Mucosa of stomach (tissue), 1 donor: ENCODE results near the gene C19orf47.

Experiments
- H3K27me3 ChIP-seq: one replicate; pipeline ENCODE4 v1.7.0; 2013; ENCODE audit warnings: mild to moderate bottlenecking, low read length; ENCODE audit not compliant: control insufficient read depth, insufficient read depth
- H3K36me3 ChIP-seq: one replicate; pipeline ENCODE4 v1.7.0; 2013; ENCODE audit warnings: low read length; ENCODE audit not compliant: control insufficient read depth, insufficient read depth
- H3K4me1 ChIP-seq: one replicate; pipeline ENCODE4 v1.7.0; 2013; ENCODE audit warnings: mild to moderate bottlenecking, low read length; ENCODE audit not compliant: control insufficient read depth, insufficient read depth
- H3K4me3 ChIP-seq: one replicate; pipeline ENCODE4 v1.7.0; 2013; ENCODE audit warnings: low read length
- H3K9ac ChIP-seq: one replicate; pipeline ENCODE4 v1.7.0; 2013; ENCODE audit warnings: mild to moderate bottlenecking, low read length, moderate library complexity
- H3K9me3 ChIP-seq: one replicate; pipeline ENCODE4 v1.7.0; 2013; ENCODE audit warnings: mild to moderate bottlenecking, low read length, moderate library complexity; ENCODE audit not compliant: control insufficient read depth
- donor health status: Pancreatic carcinoma.

C19orf47 gene

GRCh38 chr19:40388481-40388880, 40.3 kb upstream of the C19orf47 start:
- H3K27me3 ChIP-seq: no peaks in the 10 kb centered on the region
- H3K9ac ChIP-seq: no peak overlapping the region
- no peak overlapping the region for H3K4me3 ChIP-seq
- H3K36me3 ChIP-seq: no peaks in the 10 kb centered on the region
- no peaks in the 10 kb centered on the region for H3K9me3 ChIP-seq
- H3K4me1 ChIP-seq: peaks cover 7% of the 10 kb centered on the region

GRCh38 chr19:40387155-40387554, 39.0 kb upstream of the C19orf47 start:
- Histone ChIP-seq H3K4me1 (no peaks in the 10 kb centered on the region), H3K9ac (no peak overlapping the region), H3K36me3 (no peaks in the 10 kb centered on the region), H3K4me3 (no peak overlapping the region), H3K9me3 (no peaks in the 10 kb centered on the region), H3K27me3 (no peaks in the 10 kb centered on the region)

- no peaks in the 10 kb centered on the region for H3K9me3 ChIP-seq
- peaks cover 2% of the 10 kb centered on the region for H3K36me3 ChIP-seq
- no peaks in the 10 kb centered on the region for H3K27me3 ChIP-seq
- no peak overlapping the region for H3K4me3 ChIP-seq
- no peak overlapping the region for H3K9ac ChIP-seq
- H3K4me1 ChIP-seq: no peaks in the 10 kb centered on the region
Observed at GRCh38 chr19:40383668-40384248, 35.6 kb upstream of the C19orf47 start.

DNA sequence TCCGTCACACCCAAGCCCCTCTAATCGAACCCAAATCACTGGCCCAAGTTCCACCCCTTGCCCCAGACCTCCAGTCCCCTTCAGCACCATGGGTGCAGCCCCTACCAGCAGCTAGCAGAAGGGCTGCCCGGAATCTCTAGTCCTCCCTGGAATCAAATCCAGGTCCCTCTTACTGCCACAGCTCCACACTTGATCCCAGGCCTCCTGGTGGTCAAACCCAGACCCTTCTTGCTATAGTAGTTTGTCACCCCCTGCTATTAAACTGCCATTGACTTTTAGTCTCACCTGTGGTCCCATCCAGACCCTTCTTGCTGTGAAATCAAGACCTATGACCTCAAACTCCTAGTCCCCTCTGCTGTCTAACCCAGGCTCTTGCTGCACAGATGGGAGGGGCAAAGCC, 33.1 kb upstream of the C19orf47 start:
- Histone ChIP-seq H3K36me3 (peaks cover 4% of the 10 kb centered on the region), H3K9ac (no peak overlapping the region)

DNA sequence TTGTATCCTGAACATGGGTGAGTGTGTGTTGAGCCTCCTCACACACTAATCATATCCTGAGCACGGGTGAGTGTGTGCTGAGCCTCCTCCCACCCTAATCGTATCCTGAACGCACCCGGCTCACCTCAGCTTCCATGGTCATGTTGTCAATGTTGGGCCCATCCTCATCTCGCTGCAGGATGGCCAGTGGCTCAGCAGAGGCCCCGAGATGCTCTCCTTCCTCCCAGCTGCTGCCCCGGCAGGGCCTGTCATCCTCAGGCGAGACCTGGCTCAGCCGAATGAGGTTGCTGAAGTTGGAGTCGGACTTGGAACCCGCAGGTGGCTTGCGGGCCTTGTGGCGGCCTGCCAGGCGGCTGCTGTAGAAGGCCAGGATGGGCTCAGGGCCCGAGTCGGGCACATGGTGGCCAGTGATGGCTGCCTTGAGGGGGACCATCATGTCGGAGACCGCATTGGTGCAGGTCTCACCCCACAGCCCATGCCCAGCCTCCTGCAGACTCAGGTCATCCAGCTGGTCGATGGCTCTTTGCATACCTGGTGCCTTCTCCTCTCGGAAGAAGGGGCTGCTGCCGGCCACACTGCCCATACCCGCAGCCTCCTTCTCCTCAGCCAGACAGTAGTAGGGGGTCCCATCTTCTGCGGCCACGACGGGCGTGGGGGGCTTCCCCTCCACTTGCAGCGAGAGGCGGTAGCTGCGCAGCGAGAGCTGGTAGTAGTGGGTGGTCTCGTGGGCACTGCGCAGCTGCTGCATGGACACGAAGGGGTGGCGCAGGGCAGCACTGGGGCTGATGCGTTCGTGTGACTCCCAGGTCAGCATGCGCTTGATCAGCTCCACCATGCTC, 32.2 kb upstream of the C19orf47 start:
- H3K9ac ChIP-seq: no peak overlapping the region
- no peaks in the 10 kb centered on the region for H3K27me3 ChIP-seq
- peaks cover 4% of the 10 kb centered on the region for H3K36me3 ChIP-seq
- no peak overlapping the region for H3K4me3 ChIP-seq
- H3K9me3 ChIP-seq: no peaks in the 10 kb centered on the region
- no peaks in the 10 kb centered on the region for H3K4me1 ChIP-seq

More for the DNA sequence above, 33.1 kb upstream of the C19orf47 start:
- Histone ChIP-seq H3K4me1 (no peaks in the 10 kb centered on the region), H3K9me3 (no peaks in the 10 kb centered on the region), H3K4me3 (no peak overlapping the region), H3K27me3 (no peaks in the 10 kb centered on the region)

GRCh38 chr19:40379446-40380198, 31.4 kb upstream of the C19orf47 start:
- Histone ChIP-seq H3K36me3 (peaks cover 4% of the 10 kb centered on the region), H3K27me3 (no peaks in the 10 kb centered on the region), H3K4me3 (no peak overlapping the region), H3K9ac (no peak overlapping the region), H3K9me3 (no peaks in the 10 kb centered on the region), H3K4me1 (no peaks in the 10 kb centered on the region)

DNA sequence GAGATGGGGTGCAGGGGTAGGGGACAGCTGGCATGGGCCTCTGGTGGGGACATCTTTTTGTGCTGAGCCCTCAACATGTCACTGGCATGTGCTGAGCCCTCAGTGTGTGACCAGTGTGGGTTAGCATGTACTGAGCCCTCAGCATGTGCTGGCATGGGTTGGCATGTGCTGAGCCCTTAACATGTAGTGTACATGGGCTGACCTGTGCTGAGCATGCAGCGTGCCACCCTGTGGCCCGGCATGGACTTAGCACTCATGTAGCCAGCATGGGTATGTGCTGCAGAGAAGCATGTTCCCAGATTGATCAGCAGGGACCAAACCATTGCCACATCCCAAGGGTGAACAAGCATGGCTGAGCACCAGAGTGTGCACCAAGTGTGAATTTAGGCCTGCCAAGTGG, 30.3 kb upstream of the C19orf47 start:
- no peak overlapping the region for H3K4me3 ChIP-seq
- H3K9me3 ChIP-seq: no peaks in the 10 kb centered on the region
- H3K4me1 ChIP-seq: no peaks in the 10 kb centered on the region
- no peak overlapping the region for H3K9ac ChIP-seq
- peaks cover 11% of the 10 kb centered on the region for H3K36me3 ChIP-seq
- no peaks in the 10 kb centered on the region for H3K27me3 ChIP-seq

DNA sequence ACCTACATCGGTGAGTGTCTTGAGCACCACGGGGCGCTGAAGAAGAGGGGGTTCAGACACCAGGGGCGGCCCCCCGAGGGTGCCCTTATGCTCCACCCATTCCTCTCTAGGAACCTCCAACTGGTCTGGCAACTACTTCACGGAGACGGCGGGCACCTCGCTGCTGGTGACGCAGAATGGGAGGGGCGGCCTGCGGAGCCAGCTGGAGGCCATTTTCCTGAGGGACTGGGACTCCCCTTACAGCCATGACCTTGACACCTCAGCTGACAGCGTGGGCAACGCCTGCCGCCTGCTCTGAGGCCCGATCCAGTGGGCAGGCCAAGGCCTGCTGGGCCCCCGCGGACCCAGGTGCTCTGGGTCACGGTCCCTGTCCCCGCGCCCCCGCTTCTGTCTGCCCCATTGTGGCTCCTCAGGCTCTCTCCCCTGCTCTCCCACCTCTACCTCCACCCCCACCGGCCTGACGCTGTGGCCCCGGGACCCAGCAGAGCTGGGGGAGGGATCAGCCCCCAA, 29.7 kb upstream of the C19orf47 start:
- no peak overlapping the region for H3K4me3 ChIP-seq
- no peaks in the 10 kb centered on the region for H3K4me1 ChIP-seq
- no peaks in the 10 kb centered on the region for H3K27me3 ChIP-seq
- peaks cover 11% of the 10 kb centered on the region for H3K36me3 ChIP-seq
- H3K9me3 ChIP-seq: no peaks in the 10 kb centered on the region
- H3K9ac ChIP-seq: no peak overlapping the region

DNA sequence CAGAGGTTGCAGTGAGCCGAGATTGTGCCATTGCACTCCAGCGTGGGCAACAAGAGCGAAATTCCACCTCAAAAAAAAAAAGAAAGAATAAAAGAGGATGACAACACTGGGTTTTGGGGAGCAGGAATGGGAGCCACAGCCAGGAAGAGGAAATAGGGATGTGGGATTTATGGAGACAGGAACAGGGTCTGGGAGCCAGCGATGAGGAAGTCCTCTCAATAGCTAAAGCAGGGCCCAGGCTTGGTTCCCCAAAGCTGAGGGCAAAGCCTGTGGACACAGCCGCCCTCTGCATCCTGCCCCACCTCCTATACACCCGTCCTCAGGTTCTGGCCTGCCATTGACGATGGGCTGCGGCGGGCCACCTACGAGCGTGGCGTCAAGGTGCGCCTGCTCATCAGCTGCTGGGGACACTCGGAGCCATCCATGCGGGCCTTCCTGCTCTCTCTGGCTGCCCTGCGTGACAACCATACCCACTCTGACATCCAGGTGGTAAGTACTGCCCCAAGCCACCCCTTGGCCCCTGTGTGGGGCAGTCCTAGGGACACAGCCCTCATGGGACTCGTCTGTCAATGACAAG, 28.2 kb upstream of the C19orf47 start:
- no peaks in the 10 kb centered on the region for H3K9me3 ChIP-seq
- H3K36me3 ChIP-seq: peaks cover 15% of the 10 kb centered on the region
- no peak overlapping the region for H3K9ac ChIP-seq
- H3K27me3 ChIP-seq: no peaks in the 10 kb centered on the region
- H3K4me1 ChIP-seq: no peaks in the 10 kb centered on the region
- H3K4me3 ChIP-seq: no peak overlapping the region

DNA sequence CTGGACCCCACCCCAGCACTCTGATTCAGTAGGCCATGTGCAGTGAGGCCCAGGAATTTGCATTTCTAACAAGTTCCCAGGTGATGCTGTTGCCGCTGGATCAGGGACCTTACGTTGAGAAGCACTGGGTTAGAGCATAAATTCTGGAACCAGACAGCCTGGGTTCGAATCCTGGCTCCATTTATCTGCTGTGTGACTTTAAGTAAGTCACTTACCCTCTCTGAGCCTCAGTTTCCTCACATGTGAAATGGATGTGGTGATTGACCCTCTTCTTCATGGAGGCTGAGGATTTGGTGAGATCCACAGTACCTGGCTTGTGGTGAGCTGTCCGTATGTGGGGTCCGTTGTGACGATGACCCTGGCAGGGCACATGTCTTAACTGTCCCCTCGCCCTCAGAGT, 25.9 kb upstream of the C19orf47 start:
- Histone ChIP-seq H3K9ac (no peak overlapping the region), H3K27me3 (no peaks in the 10 kb centered on the region), H3K36me3 (peaks cover 15% of the 10 kb centered on the region), H3K4me3 (no peak overlapping the region), H3K9me3 (no peaks in the 10 kb centered on the region), H3K4me1 (no peaks in the 10 kb centered on the region)

DNA sequence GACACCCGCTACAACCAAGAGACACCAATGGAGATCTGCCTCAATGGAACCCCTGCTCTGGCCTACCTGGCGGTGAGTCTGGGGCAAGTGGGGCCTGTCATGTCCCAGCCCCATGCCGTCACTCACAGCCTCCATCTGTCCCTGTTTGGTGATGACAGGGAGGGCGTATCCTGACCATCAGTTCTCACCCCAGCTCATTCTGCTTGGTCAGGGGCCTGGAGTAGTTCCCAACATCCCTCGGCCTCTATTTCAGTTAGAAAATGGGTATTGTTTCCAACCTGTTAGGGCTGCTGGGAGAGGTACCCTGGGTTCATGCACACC, 23.6 kb upstream of the C19orf47 start:
- Histone ChIP-seq H3K27me3 (no peaks in the 10 kb centered on the region), H3K4me3 (no peak overlapping the region), H3K9me3 (no peaks in the 10 kb centered on the region), H3K4me1 (no peaks in the 10 kb centered on the region), H3K36me3 (peaks cover 11% of the 10 kb centered on the region), H3K9ac (no peak overlapping the region)
